SK-N-SH treated with all-trans-retinoic acid at 6 μM for 48 hours (cell line): Measurements from ENCODE around the gene MSH5.

Experiments
- ATAC-seq: fragments of 200-7000 bp; cut with Tn5 transposase; 3 replicates; pipeline ENCODE4 v1.9.1; 2020; ENCODE audit warnings: mild to moderate bottlenecking, moderate library complexity
- ARNTL ChIP-seq: fragments of 450-650 bp; formaldehyde crosslinking; IDR thresholded peaks from 2 replicates; pipeline ENCODE4 v1.5.0; 2020; ENCODE audit warnings: low read depth, mild to moderate bottlenecking, moderate library complexity, borderline replicate concordance
- BACH2 ChIP-seq: fragments of 250-450 bp; sonication (Bioruptor Pico); IDR thresholded peaks from 2 replicates; pipeline ENCODE4 v1.9.0; 2021; ENCODE audit warnings: mild to moderate bottlenecking, borderline replicate concordance
- CSDC2 ChIP-seq: fragments of 250-450 bp; sonication (Bioruptor Pico); IDR thresholded peaks from 2 replicates; pipeline ENCODE4 v1.5.0; 2020; ENCODE audit warnings: mild to moderate bottlenecking, moderate library complexity
- ESRRG ChIP-seq: fragments of 250-450 bp; sonication (Bioruptor Pico); IDR thresholded peaks from 2 replicates; pipeline ENCODE4 v1.6.1; 2021; ENCODE audit warnings: mild to moderate bottlenecking
- GLIS3 ChIP-seq: fragments of 250-450 bp; sonication (Bioruptor Pico); IDR thresholded peaks from 2 replicates; pipeline ENCODE4 v1.5.0; 2020; ENCODE audit warnings: mild to moderate bottlenecking, moderate library complexity
- OSR1 ChIP-seq: fragments of 250-450 bp; sonication (Bioruptor Pico); IDR thresholded peaks from 2 replicates; pipeline ENCODE4 v1.8.0; 2022; ENCODE audit warnings: moderate library complexity, mild to moderate bottlenecking, inconsistent platforms
- SNAI2 ChIP-seq: fragments of 250-450 bp; sonication (Bioruptor Pico); IDR thresholded peaks from 2 replicates; pipeline ENCODE4 v1.5.0; 2020; ENCODE audit warnings: mild to moderate bottlenecking, moderate library complexity
- TOX ChIP-seq: fragments of 250-450 bp; sonication (Bioruptor Pico); IDR thresholded peaks from 2 replicates; pipeline ENCODE4 v1.8.0; 2021; ENCODE audit warnings: mild to moderate bottlenecking, moderate library complexity, borderline replicate concordance
- ZC3H10 ChIP-seq: fragments of 250-450 bp; sonication (Bioruptor Pico); IDR thresholded peaks from 2 replicates; pipeline ENCODE4 v1.5.1; 2021; ENCODE audit warnings: mild to moderate bottlenecking, moderate library complexity
- ZFP3 ChIP-seq: fragments of 250-450 bp; sonication (Bioruptor Pico); IDR thresholded peaks from 2 replicates; pipeline ENCODE4 v1.5.0; 2020; ENCODE audit warnings: mild to moderate bottlenecking, moderate library complexity
- ZFP30 ChIP-seq: fragments of 450-650 bp; formaldehyde crosslinking; IDR thresholded peaks from 2 replicates; pipeline ENCODE4 v1.5.0; 2022; ENCODE audit warnings: mild to moderate bottlenecking, moderate library complexity
- ZNF565 ChIP-seq: fragments of 450-650 bp; formaldehyde crosslinking; conservative IDR thresholded peaks from 2 replicates; pipeline ENCODE4 v1.5.0; 2020; ENCODE audit warnings: low read depth, mild to moderate bottlenecking, moderate library complexity
- ZNF70 ChIP-seq: fragments of 450-650 bp; formaldehyde crosslinking; IDR thresholded peaks from 2 replicates; pipeline ENCODE4 v1.5.0; 2020; ENCODE audit warnings: mild to moderate bottlenecking, moderate library complexity
- ZNF8 ChIP-seq: fragments of 450-650 bp; formaldehyde crosslinking; IDR thresholded peaks from 2 replicates; pipeline ENCODE4 v1.5.0; 2020; ENCODE audit warnings: mild to moderate bottlenecking, moderate library complexity
- TF ChIP-seq, protein P1 (sequence below): fragments of 250-450 bp; sonication (Bioruptor Pico); IDR thresholded peaks from 2 replicates; pipeline ENCODE4 v1.8.0; 2021; ENCODE audit warnings: low read depth, mild to moderate bottlenecking, moderate library complexity, borderline replicate concordance
- TF ChIP-seq, protein P2 (sequence below): fragments of 250-450 bp; sonication (Bioruptor Pico); IDR thresholded peaks from 2 replicates; pipeline ENCODE4 v1.8.0; 2020; ENCODE audit warnings: mild to moderate bottlenecking, moderate library complexity, borderline replicate concordance
- TF ChIP-seq, protein P3 (sequence below): fragments of 250-450 bp; sonication (Bioruptor Pico); IDR thresholded peaks from 2 replicates; pipeline ENCODE4 v1.5.0; 2020; ENCODE audit warnings: mild to moderate bottlenecking, moderate library complexity
- TF ChIP-seq, protein P4 (sequence below): fragments of 250-450 bp; sonication (Bioruptor Pico); IDR thresholded peaks from 2 replicates; pipeline ENCODE4 v1.5.1; 2021; ENCODE audit warnings: mild to moderate bottlenecking, moderate library complexity
- TF ChIP-seq, protein P5 (sequence below): fragments of 250-450 bp; sonication (Bioruptor Pico); IDR thresholded peaks from 2 replicates; pipeline ENCODE4 v1.5.1; 2020; ENCODE audit warnings: low read depth, mild to moderate bottlenecking, moderate library complexity

The MSH5 gene

DNA sequence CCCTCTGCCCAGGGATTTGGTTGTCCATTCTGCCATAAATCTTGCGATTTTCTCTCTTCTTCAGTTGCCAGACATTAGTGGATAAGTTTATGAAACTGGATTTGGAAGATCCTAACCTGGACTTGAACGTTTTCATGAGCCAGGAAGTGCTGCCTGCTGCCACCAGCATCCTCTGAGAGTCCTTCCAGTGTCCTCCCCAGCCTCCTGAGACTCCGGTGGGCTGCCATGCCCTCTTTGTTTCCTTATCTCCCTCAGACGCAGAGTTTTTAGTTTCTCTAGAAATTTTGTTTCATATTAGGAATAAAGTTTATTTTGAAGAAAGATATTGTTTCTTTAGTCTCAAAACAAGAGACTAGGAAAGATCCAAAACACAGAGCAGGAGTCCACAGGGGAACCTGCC lies 22.6 kb downstream of the MSH5 start, which contains the start of gene SAPCD1:
SAPCD1 (plus strand) TSS at position 301 of the 400 bp plus-strand sequence. CDS start 399 bp downstream, outside the sequence.
- TF ChIP-seq, protein P1, sequence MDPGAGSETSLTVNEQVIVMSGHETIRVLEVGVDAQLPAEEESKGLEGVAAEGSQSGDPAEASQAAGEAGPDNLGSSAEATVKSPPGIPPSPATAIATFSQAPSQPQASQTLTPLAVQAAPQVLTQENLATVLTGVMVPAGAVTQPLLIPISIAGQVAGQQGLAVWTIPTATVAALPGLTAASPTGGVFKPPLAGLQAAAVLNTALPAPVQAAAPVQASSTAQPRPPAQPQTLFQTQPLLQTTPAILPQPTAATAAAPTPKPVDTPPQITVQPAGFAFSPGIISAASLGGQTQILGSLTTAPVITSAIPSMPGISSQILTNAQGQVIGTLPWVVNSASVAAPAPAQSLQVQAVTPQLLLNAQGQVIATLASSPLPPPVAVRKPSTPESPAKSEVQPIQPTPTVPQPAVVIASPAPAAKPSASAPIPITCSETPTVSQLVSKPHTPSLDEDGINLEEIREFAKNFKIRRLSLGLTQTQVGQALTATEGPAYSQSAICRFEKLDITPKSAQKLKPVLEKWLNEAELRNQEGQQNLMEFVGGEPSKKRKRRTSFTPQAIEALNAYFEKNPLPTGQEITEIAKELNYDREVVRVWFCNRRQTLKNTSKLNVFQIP (CRISPR knock-in tag): no peak
- TF ChIP-seq ZNF70 (CRISPR knock-in tag): no peak
- TF ChIP-seq TOX (CRISPR knock-in tag): no peak
- TF ChIP-seq, protein P2, sequence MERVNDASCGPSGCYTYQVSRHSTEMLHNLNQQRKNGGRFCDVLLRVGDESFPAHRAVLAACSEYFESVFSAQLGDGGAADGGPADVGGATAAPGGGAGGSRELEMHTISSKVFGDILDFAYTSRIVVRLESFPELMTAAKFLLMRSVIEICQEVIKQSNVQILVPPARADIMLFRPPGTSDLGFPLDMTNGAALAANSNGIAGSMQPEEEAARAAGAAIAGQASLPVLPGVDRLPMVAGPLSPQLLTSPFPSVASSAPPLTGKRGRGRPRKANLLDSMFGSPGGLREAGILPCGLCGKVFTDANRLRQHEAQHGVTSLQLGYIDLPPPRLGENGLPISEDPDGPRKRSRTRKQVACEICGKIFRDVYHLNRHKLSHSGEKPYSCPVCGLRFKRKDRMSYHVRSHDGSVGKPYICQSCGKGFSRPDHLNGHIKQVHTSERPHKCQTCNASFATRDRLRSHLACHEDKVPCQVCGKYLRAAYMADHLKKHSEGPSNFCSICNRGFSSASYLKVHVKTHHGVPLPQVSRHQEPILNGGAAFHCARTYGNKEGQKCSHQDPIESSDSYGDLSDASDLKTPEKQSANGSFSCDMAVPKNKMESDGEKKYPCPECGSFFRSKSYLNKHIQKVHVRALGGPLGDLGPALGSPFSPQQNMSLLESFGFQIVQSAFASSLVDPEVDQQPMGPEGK (CRISPR knock-in tag): no peak
- no peak for TF ChIP-seq ZFP3 (CRISPR knock-in tag)
- no peak for ATAC-seq

DNA sequence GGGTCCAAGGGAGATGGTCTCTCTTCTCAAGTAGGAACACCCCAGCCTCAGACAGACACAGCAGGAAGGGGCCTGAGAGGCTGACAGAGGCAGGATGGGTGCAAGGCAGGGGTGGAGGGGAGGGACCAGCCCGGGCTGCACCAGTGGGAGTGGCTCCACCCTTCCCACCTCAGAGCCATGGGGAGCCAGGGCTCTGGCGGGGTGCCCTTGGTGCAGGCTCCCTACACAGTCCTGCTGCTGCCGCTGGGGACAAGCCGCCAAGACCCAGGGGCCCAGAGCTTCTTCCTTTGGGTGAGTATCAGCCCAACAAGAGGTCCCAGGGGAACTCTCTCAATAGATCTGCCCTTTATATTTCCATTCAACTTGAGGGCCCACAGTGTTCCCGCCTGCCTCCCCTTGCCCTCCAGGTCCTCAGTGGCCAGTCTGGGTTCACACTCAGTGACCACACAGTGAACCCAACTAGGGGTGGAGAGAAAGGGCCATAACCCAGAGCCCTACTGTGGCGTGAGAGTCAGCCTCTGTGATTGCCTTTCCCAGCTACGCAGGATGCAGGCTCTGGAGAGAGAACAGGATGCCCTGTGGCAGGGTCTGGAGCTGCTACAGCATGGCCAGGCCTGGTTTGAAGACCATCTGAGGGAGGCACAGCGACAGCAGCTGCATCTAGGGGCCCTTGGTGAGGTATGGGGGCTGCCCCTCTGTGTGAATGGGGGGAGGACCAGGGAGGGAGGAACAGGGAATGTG lies 23.2 kb downstream of the MSH5 start:
- TF ChIP-seq OSR1 (CRISPR knock-in tag) (no peak), ESRRG (CRISPR knock-in tag) (no peak), ZFP30 (CRISPR knock-in tag) (no peak), SNAI2 (no peak), BACH2 (CRISPR knock-in tag) (no peak), ZC3H10 (CRISPR knock-in tag) (no peak), TOX (CRISPR knock-in tag) (no peak)
- TF ChIP-seq, protein P3, sequence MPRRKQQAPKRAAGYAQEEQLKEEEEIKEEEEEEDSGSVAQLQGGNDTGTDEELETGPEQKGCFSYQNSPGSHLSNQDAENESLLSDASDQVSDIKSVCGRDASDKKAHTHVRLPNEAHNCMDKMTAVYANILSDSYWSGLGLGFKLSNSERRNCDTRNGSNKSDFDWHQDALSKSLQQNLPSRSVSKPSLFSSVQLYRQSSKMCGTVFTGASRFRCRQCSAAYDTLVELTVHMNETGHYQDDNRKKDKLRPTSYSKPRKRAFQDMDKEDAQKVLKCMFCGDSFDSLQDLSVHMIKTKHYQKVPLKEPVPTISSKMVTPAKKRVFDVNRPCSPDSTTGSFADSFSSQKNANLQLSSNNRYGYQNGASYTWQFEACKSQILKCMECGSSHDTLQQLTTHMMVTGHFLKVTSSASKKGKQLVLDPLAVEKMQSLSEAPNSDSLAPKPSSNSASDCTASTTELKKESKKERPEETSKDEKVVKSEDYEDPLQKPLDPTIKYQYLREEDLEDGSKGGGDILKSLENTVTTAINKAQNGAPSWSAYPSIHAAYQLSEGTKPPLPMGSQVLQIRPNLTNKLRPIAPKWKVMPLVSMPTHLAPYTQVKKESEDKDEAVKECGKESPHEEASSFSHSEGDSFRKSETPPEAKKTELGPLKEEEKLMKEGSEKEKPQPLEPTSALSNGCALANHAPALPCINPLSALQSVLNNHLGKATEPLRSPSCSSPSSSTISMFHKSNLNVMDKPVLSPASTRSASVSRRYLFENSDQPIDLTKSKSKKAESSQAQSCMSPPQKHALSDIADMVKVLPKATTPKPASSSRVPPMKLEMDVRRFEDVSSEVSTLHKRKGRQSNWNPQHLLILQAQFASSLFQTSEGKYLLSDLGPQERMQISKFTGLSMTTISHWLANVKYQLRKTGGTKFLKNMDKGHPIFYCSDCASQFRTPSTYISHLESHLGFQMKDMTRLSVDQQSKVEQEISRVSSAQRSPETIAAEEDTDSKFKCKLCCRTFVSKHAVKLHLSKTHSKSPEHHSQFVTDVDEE (CRISPR knock-in tag): no peak
- TF ChIP-seq, protein P2 (CRISPR knock-in tag): no peak
- TF ChIP-seq, protein P4, sequence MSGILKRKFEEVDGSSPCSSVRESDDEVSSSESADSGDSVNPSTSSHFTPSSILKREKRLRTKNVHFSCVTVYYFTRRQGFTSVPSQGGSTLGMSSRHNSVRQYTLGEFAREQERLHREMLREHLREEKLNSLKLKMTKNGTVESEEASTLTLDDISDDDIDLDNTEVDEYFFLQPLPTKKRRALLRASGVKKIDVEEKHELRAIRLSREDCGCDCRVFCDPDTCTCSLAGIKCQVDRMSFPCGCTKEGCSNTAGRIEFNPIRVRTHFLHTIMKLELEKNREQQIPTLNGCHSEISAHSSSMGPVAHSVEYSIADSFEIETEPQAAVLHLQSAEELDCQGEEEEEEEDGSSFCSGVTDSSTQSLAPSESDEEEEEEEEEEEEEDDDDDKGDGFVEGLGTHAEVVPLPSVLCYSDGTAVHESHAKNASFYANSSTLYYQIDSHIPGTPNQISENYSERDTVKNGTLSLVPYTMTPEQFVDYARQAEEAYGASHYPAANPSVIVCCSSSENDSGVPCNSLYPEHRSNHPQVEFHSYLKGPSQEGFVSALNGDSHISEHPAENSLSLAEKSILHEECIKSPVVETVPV (CRISPR knock-in tag): no peak
- TF ChIP-seq, all 23 proteins: peak for 0
- ATAC-seq: peak; percentile 11; the same call in 2 of the 3 replicates

DNA sequence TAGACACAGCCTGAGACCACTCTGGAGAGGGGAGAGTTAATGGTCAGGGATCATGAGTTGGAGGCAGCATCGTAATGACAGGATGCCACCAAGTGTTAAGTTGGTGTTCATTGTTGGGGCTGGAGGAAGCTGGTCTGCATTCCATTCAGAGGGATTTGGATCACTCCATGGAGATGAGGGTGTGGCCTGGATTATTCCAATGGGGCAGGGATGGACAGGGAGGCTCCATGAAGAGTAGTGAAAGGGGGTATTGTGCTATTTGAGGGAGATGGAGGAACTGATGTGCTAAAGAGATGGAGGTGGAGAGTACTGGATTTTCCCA lies 23.8 kb downstream of the MSH5 start:
- ATAC-seq: peak; percentile 73
- TF ChIP-seq, protein P1 (CRISPR knock-in tag): no peak
- TF ChIP-seq ZNF70 (CRISPR knock-in tag) (no peak), CSDC2 (CRISPR knock-in tag) (no peak), ZNF565 (CRISPR knock-in tag) (no peak), ZNF8 (no peak), GLIS3 (no peak), OSR1 (CRISPR knock-in tag) (no peak), BACH2 (CRISPR knock-in tag) (no peak), ZFP30 (CRISPR knock-in tag) (no peak), ARNTL (CRISPR knock-in tag) (no peak), ZFP3 (CRISPR knock-in tag) (no peak)
- TF ChIP-seq, protein P4 (CRISPR knock-in tag): no peak
- TF ChIP-seq, protein P2 (CRISPR knock-in tag): no peak
- TF ChIP-seq, protein P5, sequence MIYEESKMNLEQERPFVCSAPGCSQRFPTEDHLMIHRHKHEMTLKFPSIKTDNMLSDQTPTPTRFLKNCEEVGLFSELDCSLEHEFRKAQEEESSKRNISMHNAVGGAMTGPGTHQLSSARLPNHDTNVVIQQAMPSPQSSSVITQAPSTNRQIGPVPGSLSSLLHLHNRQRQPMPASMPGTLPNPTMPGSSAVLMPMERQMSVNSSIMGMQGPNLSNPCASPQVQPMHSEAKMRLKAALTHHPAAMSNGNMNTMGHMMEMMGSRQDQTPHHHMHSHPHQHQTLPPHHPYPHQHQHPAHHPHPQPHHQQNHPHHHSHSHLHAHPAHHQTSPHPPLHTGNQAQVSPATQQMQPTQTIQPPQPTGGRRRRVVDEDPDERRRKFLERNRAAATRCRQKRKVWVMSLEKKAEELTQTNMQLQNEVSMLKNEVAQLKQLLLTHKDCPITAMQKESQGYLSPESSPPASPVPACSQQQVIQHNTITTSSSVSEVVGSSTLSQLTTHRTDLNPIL: no peak
